ENCODE results near the gene NAV2.

GRCh38 chr11:19669511-19669910 is 43.1 kb upstream of the NAV2 start:
- TF ChIP-seq CTCF (IDR thresholded peaks at IDR 0.05) (no peak), EZH2 (IDR thresholded peaks at IDR 0.05) (no peak)

All from neural progenitor cell (in vitro differentiated cells).